ENCODE data around the gene ERFL.
"Not testable (repeated sequence)": the region's sequence is repeated elsewhere in the genome, so short reads cannot be mapped to it uniquely, and the experiment has no call there.

Gene ERFL

GRCh38 chr19:41926763-41927496 lies 1.3 kb downstream of the ERFL start:
- no peak for DNase-seq

GRCh38 chr19:41926028-41926762 lies 2.1 kb downstream of the ERFL start:
- no peak for DNase-seq

DNA sequence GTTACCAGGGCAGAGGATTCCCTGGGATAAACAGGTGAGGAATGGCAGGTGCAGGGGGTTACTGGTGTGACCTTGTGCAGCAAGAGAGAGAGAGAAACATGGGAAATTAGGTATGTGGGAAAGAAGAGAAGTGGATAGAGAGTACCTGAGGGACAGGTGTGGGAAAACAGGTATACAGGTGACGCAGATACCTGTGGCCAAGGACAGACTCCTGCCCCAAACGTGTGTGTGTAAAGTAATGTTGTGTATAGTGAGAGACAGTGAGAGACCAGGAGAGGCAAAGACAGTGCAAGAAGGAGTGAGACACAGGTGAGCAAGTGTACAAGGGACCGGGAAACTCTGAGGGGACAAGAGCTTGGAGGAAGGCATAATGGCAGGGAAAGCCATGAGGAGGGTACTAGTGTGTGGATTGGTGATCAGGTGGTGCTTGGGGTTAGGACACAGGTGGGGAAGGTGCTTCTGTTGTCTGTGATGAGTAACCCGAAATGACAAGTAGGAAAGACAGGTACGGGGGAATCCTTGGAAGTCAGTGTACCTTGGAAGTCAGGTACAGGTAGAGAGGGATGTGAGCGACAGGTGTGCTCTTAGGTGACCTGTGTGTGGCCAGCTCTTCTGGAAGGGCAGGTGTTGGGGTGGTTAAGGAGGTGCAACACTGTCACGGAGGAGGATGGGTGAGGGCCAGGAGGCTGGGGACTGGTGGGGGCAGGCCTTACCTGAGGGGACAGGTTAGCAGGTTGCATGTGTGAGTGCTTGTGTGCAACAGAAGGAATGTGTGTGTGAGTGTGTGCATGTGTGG lies 2.8 kb downstream of the ERFL start:
- no peak for DNase-seq

- no peak for DNase-seq
Measured at GRCh38 chr19:41924151-41925145, 3.8 kb downstream of the ERFL start.

DNA sequence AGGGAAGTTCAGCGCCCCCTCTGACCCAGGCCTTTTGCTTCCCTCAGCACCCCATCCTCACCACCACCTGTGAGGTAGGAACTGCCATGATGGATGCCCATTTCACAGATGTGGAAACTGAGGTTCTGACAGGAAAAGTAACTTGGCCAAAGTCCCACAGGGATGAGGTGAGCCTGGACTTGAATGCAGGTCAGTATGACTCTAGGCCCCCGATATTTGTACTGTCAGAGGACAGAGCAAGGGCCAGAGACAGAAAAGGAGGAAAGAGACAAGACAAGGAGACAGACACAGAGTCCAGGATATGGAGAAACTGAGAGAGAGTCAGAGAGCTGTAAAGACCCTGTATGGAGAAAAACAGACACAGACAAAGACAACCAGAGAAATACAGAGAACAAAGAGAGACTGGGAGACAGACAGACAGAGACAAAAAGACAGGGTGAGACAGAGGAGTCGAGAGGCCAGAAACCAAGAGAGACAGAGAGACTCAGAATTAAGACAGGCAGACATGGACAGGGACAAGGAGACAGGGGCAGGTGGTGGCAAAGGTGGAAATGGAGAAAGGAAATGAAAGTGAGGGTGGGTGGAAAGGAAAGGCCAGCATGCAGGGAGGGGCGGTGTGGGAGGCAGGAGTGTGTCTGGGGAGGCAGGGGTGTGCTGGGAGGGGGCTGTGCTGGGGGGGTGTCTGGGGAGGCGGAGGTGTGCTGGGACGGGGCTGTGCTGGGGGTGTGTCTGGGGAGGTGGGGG lies 5.0 kb downstream of the ERFL start:
- DNase-seq, result no peak

DNA sequence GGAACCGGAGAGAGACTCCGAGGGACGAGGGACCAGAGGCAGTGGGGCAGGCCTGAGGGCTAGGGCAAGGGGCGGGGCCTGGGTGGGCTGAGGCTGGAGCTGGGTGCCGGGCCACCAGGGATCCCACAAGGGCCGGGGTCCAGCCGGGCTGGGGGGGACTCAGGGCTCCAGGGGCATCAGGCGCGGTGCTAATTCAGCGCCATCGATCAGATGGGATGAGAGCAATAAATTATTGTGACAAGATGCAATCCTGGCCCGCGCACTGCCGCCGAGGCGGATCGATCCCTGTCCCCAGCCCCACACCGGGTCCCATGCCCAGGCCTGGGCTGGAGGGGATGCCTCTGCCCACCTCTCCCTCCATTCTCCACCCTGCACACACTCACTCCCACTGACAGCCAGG lies 5.7 kb downstream of the ERFL start:
- no peak for DNase-seq

DNA sequence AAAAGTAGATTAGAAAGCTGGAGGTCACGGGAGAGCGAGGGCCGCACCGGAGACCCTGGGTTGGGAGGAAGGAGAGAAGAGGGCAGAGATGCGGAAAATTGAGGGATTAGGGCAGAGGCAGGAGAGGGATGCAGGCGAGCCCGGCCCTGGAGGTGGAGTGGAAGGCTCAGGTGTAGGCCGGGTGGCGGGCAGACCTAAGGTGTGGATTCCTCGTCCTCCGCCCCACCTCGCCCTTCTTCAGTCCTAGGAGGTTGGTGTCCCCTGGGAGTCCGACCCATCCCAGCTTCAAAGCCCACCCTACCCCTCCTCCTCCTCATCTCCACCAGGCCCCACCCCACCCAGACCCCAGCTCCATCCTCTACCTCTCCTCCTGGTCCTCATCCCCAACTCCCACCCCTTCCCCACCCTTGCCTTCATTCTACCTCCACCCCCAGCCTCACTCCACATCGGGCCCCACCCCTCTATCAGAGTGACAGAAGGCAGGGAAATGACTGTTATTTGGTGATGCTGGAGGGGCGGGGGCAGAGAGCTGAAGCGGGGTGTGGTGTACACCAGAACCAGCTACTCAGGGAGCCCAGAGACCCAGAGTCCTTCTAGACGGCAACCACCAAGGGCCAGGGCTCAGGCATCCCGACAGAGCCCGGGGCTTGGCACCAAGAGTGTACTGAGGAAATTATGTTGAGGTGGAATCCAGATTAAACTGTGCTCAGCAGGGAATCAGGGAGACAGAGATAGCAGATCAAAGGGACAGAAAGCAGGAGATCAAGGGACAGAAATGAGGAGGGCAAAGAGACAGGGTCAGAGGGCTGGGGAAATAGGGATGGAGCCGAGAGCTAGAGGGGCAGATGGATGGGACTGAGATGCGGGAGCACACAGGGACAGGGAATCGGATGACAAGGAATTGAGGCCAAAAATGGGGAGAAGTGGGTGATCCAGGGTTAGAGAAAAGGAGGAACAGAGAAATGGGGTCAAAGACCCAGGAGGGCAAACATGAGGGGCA lies 6.4 kb downstream of the ERFL start:
- no peak for DNase-seq

DNA sequence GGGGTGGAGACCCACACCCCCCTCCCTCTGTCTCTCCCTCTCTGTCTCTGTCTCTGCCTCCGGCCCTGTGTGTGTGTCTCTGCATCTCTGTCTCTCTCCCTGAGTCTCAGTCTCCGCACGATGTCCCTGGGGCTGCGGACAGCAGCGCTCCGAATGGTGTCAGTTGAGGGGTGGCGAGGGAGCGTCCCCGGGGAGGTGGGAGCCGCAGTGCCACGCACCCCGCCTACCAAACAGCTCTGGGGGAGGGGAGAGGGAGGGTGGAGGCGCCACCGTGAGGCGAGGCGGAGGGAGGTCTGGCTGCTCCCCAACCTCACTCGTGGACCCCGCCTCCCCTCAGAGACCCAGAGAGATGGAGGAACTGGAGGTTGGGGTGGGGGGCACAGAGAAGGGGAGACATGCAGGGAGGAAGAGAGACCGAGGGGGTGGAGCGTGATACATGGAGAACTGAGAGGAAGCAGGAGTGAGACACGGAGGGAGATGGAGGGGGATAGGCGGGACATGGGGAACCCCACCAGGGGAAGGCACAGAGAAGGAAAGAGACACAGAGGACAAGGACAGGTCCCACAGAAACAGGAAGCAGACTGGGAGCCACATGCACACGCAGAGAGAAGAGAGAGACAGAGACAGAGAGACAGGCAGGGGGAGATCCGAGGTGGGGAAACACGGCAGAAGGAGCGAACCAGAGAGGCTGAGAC lies 7.2 kb downstream of the ERFL start:
- DNase-seq, result no peak

GRCh38 chr19:41919948-41920712 lies 8.1 kb downstream of the ERFL start:
- no peak for DNase-seq

DNA sequence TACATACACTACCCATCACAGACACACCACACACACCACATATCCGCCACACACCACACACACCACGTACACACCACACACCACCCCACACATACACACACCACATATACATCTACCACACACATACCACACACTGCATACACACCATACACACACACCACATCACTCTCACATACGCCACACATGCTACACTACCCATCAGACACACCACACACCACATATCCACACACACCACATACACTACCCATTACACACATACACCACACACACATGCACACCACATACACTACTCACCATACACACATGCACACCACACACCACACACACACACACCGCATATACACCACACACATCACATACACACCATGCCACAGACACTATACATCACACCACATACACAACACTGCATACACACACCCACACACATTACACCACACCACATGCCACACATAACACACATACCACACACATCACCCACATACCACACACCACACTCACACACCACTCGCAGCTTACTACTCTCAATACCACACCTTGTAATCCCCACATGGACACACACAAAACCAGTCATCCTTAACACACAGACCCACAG lies 9.5 kb downstream of the ERFL start:
- DNase-seq, result no peak

GRCh38 chr19:41918095-41918494 lies 10.2 kb downstream of the ERFL start:
- no peak for DNase-seq

DNA sequence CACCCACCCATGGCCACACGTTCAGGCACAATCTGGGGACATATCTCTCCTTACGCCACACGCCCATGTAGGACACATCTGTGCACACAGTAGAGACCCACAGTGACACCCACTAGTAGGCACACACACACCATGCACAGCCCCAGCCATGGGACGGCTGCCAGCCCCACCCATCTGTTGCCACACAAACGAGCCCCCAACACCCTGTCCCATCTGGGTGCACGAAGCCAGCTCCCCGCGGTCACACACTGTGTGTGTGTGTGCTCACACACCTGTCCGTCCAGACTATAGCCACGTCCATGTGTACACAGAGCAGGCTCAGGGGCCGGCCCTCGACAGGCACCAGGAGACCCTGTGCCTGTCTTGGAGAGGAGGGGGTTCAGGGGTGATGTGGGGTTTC lies 10.6 kb downstream of the ERFL start:
- no peak for DNase-seq

DNA sequence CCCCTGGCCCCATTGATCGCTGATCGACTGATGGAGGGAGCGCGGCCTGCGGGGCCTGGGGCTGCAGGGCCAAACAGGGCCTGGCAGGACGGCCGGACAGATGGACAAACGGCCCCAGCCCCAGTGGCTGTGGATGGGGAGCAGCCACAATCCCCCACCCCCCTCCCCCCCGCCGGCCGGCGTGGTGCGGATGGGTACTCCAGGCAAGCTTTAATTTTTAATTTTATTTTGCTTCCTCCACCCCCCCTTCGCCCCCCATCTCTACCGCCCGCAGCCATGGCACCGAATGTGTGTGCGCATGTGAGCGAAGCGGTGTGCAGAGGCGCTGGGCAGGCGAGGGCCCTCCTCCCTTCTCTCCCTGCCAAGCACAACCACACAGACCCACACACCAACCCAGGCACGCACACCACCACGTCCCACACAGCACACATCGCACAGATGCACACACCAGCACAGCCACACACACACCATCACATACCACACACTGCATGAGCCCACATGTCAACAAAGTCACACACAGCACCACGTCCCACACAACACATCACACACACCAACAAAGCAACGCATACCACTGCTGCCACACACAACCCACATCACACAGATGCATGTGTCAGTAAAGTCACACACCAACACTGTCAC lies 12.4 kb downstream of the ERFL start:
- DNase-seq, result no peak

GRCh38 chr19:41915021-41915775 lies 13.1 kb downstream of the ERFL start:
- no peak for DNase-seq

DNA sequence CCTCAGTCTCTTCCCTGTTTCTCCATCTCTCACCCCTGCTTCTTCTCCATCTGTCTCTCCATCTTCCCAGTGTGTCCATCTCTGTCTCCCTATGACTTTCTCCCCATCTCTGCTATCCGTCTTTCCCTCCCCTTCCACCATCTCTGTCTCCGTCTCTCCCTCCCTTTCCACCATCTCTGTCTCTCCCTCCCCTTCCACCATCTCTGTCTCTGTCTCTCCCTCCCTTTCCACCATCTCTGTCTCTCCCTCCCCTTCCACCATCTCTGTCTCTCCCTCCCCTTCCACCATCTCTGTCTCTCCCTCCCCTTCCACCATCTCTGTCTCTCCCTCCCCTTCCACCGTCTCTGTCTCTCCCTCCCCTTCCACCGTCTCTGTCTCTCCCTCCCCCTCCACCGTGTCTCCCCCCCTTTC lies 13.8 kb downstream of the ERFL start:
- DNase-seq, result not testable (repeated sequence)

DNA sequence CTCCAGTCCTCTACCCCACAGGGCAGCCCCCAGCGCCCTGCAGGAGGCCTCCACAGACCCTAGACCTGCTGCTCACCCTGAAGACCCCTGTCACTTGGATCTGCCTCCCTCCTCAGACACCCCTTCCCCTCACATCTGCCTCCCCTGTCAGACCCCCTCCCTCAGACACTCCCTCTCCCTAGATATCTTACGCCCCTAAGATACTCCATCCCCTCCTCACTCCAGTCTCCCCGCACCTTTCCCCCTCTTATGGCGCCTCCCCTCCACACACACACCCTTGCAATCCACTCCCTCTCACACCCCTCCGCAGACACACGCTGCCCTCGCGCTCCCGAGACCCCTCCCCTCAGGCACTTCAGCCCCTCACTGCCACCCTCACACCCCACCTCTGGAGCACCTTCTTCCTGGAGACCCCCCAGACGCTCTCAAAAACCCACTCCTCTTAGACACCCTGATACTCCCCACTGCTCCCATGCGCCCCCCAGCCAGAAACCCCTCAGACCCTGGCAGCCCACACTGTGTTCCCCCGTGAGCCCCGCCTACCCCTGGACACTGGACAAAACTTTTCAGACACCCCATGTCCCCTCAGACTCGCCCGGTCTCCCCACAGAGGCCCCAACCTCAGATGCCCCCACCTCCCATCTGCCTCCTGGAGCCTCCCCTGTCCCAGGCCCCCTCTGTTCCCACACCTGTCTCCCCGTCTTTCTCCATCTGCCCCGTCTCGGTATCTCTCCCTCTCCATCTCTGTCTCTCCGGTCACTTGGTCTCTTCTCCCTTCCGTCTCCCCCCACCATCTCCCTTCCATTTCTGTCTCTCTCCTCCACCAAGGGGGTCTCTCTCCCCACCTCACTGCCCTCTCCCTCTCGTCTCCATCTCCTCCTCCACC lies 14.5 kb downstream of the ERFL start:
- DNase-seq, result no peak
